DND-41 (cell line): ENCODE measurements around the gene MESD.

Experiments
- CTCF ChIP-seq: IDR thresholded peaks from 2 replicates; pipeline ENCODE4 v1.5.1; 2012; ENCODE audit warnings: borderline replicate concordance, low read length, moderate library complexity, mild to moderate bottlenecking; ENCODE audit not compliant: poor library complexity, severe bottlenecking; ENCODE audit errors: extremely low read depth
- EZH2 ChIP-seq: IDR thresholded peaks from 3 replicates; pipeline ENCODE4 v1.6.1; 2012; ENCODE audit warnings: borderline replicate concordance, low read depth, mild to moderate bottlenecking, moderate library complexity, low read length, inconsistent platforms; ENCODE audit not compliant: severe bottlenecking

- TF ChIP-seq EZH2 (no peak), CTCF (no peak)
Observed at GRCh38 chr15:80951941-80952340, 37.7 kb downstream of the MESD start.
